ENCODE data around the gene UBE2Z.

- TF ChIP-seq, protein P1, sequence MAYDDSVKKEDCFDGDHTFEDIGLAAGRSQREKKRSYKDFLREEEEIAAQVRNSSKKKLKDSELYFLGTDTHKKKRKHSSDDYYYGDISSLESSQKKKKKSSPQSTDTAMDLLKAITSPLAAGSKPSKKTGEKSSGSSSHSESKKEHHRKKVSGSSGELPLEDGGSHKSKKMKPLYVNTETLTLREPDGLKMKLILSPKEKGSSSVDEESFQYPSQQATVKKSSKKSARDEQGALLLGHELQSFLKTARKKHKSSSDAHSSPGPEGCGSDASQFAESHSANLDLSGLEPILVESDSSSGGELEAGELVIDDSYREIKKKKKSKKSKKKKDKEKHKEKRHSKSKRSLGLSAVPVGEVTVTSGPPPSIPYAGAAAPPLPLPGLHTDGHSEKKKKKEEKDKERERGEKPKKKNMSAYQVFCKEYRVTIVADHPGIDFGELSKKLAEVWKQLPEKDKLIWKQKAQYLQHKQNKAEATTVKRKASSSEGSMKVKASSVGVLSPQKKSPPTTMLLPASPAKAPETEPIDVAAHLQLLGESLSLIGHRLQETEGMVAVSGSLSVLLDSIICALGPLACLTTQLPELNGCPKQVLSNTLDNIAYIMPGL (CRISPR knock-in tag; IDR thresholded peaks at IDR 0.05; ENCODE audit: borderline replicate concordance in 1 of 2, low read depth in 1 of 2): no peak
- TF ChIP-seq ZNF12 (CRISPR knock-in tag; IDR thresholded peaks at IDR 0.05): no peak
- no peak for TF ChIP-seq ZNF256 (CRISPR knock-in tag; conservative IDR thresholded peaks at IDR 0.05)
- no peak for TF ChIP-seq SIX1 (CRISPR knock-in tag; IDR thresholded peaks at IDR 0.05; ENCODE audit: borderline replicate concordance)
- TF ChIP-seq ZNF496 (CRISPR knock-in tag; IDR thresholded peaks at IDR 0.05; ENCODE audit: insufficient replicate concordance): no peak
- TF ChIP-seq CREB1 (IDR thresholded peaks at IDR 0.05): no peak
- no peak for TF ChIP-seq CREB1 (CRISPR knock-in tag; IDR thresholded peaks at IDR 0.05)
- no peak for TF ChIP-seq SMC3 (IDR thresholded peaks at IDR 0.05; ENCODE audit: low read length)
- TF ChIP-seq YEATS4 (CRISPR knock-in tag; IDR thresholded peaks at IDR 0.05; ENCODE audit: borderline replicate concordance): no peak
- TF ChIP-seq TP53 (CRISPR knock-in tag; conservative IDR thresholded peaks at IDR 0.05): no peak
- TF ChIP-seq MYNN (CRISPR knock-in tag; IDR thresholded peaks at IDR 0.05; ENCODE audit: low read depth): no peak
- no peak for TF ChIP-seq GATAD2A (CRISPR knock-in tag; IDR thresholded peaks at IDR 0.05)
- no peak for TF ChIP-seq EZH2 (conservative IDR thresholded peaks at IDR 0.05; ENCODE audit: low read depth, low read length)
- no peak for TF ChIP-seq JUNB (CRISPR knock-in tag; IDR thresholded peaks at IDR 0.05; ENCODE audit: borderline replicate concordance)
- no peak for TF ChIP-seq SETDB1 (CRISPR knock-in tag; IDR thresholded peaks at IDR 0.05; ENCODE audit: borderline replicate concordance)
Observed at GRCh38 chr17:48951572-48951971, 43.4 kb downstream of the UBE2Z start.

All from HepG2 (cell line).